ENCODE measurements around the gene DMBX1.

The DMBX1 gene

GRCh38 chr1:46489638-46490405, at the start of gene DMBX1:
Gene DMBX1, plus strand, starts transcription at chr1:46489836. Its CDS starts 17,175 bp downstream, at chr1:46507011.
- DNase-seq: peak; percentile 42

GRCh38 chr1:46440478-46440877, 49.2 kb upstream of the DMBX1 start:
- no peak for DNase-seq

GRCh38 chr1:46442317-46443161, 47.1 kb upstream of the DMBX1 start:
- peak; percentile 87 for DNase-seq

DNA sequence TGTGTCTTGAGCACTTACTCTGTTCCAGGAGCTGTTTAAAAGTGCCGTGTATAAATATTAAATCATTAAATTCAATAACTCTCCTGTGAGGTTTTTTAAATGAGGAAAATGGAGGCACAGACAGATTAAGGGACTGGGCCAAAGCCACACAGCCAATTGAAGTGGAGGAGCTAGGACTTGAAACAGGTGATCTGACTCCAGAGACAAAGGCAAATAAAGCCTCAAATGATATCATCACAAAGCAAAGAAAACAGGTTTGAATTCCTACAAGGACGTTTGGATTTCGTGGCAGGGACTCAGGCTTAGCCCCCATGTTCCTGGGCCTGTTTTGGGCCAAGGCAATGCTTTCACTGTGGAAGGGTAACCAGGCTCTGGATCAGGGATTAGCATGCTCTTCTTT, 45.2 kb upstream of the DMBX1 start:
- DNase-seq: no peak

- DNase-seq: peak; percentile 4
These were observed 43.8 kb upstream of the DMBX1 start for GRCh38 chr1:46445773-46446256.

- DNase-seq: peak; percentile 82
These were observed 42.8 kb upstream of the DMBX1 start for GRCh38 chr1:46446646-46447498.

GRCh38 chr1:46447499-46448108, 42.0 kb upstream of the DMBX1 start:
- no peak for DNase-seq

GRCh38 chr1:46448109-46448911, 41.3 kb upstream of the DMBX1 start:
- peak; percentile 89 for DNase-seq

DNA sequence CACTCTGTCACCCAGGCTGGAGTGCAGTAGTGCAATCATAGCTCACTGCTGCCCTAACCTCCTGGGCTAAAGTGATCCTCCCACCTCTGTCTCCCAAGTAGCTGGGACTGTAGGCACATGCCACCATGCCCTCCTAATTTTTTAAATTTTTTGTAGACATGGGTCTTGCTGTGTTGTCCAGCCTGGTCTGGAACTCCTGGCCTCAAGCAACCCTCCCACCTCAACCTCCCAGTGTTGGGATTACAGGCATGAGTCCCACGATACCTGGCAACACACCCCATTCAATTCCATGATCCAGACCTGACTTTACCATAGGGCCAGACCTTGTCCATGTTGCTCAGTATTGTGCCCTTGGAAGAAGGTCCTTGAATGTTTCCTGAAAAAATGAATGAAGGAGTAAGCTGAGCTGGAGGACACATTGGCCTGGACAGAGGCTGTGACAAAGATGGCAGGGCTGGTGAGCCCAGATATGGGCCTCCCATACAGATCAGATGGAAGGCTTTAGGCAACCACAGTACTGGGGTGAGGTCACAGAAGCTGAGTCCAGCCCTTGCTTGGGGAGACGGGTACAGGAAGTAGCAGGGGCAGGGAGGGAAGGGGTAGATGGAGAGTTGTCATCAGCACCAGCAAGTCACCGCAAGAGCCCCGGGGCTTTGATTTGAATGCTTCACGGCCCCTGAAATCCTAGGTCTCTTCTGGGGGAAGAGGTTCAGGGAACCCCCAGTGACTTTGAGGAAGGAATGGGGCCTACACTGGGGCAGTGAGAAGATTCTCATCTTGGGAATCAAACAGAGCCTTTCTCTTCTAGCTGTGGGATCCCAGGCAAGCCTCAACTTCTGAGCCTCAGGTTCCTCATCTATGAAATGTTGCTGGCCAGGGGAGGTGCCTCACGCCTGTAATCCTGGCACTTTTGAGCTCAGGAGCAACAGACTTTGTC, 40.1 kb upstream of the DMBX1 start:
- no peak for DNase-seq

- DNase-seq: no peak
These were observed 39.5 kb upstream of the DMBX1 start for GRCh38 chr1:46450160-46450517.

DNA sequence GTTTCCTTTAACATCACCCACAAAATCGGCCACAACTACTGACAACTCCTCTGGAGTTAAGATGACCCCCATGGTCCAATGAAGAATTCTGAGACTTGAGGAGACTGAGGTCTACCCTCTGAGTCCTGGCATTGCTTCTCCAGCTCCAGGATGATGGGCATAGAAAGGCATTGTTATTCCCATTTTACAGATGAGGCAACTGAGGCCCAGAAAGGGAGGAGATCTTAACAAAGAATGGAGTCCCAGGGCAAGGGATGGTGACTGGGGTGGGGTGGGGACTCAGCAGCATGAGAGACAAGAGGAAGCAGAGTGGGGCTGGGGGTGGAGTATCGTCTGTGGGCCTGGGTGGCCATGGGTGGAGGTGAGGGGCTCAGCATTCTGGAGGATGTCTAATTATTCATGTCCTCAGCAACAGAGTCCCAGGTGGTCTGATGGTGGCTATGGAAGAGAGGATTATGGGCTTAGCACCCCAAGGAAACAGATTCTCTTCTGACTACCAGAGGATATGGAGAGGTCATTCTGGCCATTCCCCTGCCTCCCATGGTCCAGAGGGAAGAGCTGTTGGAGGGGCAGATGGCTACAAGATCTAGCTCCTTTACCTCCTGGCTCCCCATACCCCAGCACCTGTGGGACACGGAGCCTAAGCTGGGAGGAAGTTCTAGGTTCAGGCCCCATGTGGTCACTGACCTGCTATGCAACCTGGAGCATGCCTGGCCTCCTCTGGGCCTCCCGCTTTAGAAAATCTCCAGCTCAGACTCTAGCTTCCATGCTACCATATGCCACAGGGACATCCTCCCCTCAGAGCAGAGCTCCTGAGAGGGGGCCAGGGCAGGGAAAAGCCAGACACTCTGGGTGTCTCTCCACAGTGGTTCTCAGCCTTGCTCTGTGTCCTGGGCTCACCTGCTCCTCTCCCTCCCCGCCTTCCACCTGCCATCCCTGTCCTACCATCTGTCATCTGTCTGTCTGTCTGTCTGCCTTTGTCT, 37.4 kb upstream of the DMBX1 start:
- peak; percentile 50 for DNase-seq

DNA sequence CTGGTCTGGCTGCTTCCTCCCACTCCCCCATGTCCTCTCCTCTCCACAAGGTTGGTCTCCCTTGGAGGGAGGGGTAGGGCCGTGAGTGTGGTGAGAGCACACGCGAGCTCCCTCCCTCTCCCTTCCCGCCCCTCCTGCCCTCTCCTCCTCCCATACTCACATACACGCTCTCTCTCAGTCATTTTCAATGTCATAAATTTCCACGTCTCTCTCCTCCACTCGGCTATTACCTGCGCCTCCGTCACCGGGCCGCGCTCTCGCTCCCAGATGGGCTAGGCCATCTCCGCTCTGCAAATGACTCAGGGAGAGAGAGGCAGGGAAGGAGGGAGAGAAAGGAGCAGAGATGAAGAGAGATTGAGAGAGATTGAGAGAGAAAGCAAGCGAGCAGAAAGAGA, 36.7 kb upstream of the DMBX1 start:
- DNase-seq: no peak

- DNase-seq: no peak
These were observed 36.2 kb upstream of the DMBX1 start for GRCh38 chr1:46453449-46453848.

GRCh38 chr1:46455951-46456350, 33.7 kb upstream of the DMBX1 start:
- DNase-seq: peak; percentile 82

- DNase-seq: peak; percentile 63
These were observed 33.1 kb upstream of the DMBX1 start for GRCh38 chr1:46456411-46456963.

DNA sequence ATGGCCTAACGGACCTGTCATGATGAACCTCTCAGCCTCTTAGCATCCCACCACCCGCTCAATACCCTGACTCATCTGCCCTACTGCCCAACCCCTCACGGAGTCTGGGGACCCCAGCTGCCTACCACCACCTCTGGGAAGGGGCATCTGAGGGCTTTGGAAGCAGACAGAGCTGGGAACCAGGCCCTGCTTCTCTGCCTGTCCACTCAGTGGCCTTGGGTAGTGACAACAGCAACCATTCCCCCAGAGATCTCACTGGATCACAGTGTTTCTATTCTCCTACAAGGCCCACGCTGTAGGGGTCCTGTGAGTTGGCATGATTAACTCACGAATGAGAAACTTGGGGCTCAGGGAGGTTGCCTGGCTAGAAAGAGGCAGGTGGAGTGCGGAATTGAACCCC, 32.5 kb upstream of the DMBX1 start:
- no peak for DNase-seq

GRCh38 chr1:46458190-46458589, 31.4 kb upstream of the DMBX1 start:
- DNase-seq: no peak

DNA sequence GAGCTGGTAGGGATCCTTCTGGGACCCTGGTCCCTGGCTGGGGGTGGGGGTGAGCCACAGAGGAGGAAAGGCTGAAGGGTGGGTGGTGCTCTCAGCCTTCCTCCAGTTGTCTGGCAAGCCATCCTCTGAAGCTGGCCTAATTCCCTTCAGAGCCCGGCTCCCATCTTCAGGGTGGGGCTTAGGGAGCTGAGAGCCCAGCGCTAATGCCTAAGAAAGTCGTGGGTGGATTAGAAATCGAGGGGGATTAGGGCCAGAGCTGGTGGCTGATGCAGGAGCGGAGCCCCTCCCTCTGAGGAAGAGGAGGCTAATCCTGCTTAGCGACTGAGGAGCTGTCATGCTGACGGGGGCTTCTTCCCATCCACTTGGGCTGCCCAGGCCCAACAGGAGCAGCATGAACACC, 30.8 kb upstream of the DMBX1 start:
- DNase-seq: no peak

GRCh38 chr1:46459315-46459714, 30.3 kb upstream of the DMBX1 start:
- no peak for DNase-seq
